IPS-NIHi7 (cell line): ENCODE results near the gene ALPI.

Experiments
- DNase-seq: peaks from one replicate; pipeline ENCODE4 v3.0.0; 2012; ENCODE audit warnings: mixed read lengths; ENCODE audit errors: extremely low spot score

Gene ALPI

GRCh38 chr2:232484628-232485347 lies 28.8 kb downstream of the ALPI start:
- DNase-seq, result no peak

DNA sequence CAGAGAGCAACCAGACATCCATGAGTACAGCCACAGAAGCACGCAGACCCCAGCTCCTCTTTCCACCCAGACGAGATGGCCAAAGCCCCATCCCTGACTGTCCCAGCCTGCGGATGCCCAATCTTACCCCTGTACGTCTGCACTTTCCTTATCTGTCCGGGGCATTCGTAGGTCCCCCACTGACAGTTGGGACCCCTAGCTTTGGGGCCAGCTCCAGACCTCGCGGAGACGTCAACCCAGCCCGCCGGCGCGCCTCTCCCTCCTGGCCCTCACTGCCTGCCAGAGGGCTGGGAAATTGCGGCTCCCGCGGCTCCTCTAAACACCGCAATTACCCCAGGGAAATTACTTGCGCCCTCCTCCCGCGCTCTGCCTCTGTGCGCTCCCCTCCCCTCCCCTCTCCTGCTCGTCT lies 29.4 kb downstream of the ALPI start:
- no peak for DNase-seq

GRCh38 chr2:232485757-232486557 lies 30.0 kb downstream of the ALPI start:
- no peak for DNase-seq

DNA sequence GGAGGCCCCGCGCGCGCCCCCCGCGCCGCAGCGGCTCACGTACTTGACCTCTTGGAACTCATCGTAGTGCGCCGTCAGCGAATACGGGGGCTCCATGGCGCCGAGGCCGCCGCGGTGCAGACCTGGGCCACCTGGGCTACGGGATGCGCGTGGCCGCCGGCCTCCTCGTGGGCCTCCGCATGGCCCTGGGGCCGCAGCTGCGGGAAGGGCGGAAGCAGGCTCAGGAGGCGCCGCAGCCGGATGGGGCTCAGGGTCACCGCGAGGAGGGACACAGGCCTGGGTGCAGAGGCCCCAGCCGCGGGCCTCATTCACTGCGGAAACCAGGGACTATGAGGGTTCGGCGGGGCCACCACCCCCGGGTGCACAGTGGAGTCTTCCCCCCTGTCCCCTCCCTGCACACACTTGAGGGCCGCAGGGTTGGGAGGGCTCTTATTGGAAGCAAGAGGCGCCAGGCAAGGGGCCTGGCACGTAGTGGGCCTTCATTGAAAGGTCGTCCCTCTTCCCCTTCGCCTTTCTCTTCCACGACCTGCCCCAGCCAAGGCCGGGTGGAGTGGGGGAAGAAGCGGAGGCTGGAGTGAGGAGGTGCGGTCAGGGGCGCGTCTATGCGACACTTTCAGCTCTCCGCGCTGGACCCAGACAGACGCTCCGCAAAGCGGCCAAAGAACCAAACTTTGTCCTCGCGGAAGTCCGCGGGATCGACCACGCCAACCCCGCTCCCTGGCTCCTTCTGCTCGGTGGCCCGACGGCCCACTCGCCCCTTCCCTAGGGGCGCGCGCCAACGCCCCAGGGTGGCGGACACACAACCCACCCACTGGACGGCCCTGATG lies 30.8 kb downstream of the ALPI start:
- DNase-seq, result no peak

DNA sequence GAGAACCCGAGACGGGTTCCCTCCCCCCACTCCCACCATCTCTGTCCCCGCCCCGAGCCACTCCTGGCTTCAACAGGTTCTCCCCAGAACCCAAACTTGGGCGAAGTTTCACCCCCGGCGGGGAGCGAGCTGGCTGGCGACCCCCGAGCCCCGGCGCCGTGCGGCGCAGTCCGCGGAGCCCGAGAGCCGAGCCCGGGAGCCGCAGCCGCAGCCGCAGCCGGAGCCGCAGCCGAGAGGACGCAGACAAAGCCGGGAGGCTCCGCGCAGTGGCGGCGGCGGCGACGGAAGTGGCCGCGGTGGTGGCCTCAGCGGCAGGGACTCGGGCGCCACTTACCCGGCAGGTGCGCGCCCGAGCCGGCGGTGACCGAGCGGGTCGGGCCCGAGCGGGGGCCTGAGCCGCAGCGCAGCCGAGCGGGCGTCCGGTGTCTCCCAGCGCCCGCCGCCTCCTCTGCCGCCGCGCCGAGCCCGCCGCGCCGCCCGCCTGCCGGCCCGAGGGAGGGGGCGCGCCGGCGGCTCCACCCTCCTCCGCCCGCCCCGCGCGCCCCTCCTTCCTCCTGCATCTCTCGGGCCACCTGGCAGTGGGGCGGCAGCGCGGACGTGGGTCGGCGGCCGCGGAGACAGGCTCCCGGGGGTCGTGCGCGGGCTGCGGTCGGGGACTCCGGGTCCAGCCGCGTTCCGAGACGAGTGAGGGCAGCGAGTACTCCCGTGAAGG lies 31.6 kb downstream of the ALPI start, which contains the start of gene ECEL1:
ECEL1 (minus strand) TSS at position 450 of the 712 bp plus-strand sequence. CDS start 1,181 bp downstream, outside the sequence.
- no peak for DNase-seq

GRCh38 chr2:232488097-232488711 lies 32.3 kb downstream of the ALPI start:
- peak; percentile 70 for DNase-seq

- DNase-seq, result no peak
Observed at GRCh38 chr2:232488721-232489300, 32.9 kb downstream of the ALPI start.

DNA sequence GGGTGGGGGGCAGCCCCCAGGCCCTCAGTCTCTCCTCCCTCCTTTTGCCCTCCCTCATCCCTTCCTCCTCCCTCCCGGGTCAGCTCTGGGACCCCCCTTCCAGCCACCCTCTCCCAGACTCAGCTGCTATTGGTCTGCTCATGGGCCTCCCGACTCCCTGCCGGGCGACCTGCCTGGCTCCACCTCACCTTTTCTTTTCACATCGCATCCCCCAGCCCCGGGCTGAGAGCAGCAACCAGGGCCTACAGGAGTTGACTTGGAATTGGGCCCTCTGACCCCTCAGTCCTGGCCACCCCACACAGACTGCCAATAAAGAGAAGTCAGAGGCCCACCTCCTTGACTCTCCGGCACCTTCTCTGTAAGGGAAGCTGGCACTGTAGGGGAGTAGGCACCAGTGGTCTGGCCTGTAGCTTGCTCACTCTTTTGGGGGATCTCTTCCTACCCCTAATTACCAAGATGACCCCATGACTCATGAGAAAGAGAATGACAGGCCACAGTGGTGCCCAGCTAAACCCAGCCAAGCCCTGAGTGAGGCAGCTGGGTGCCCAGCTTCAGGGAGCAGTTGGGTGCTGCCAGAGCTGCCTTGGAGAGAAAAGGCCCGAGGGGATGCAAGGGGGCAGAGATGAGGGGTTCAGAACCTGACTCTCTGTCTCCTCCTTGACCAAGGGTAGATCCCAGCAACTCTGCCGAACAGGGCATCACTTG lies 33.7 kb downstream of the ALPI start:
- DNase-seq, result no peak

- DNase-seq, result no peak
Observed at GRCh38 chr2:232490221-232491138, 34.5 kb downstream of the ALPI start.

DNA sequence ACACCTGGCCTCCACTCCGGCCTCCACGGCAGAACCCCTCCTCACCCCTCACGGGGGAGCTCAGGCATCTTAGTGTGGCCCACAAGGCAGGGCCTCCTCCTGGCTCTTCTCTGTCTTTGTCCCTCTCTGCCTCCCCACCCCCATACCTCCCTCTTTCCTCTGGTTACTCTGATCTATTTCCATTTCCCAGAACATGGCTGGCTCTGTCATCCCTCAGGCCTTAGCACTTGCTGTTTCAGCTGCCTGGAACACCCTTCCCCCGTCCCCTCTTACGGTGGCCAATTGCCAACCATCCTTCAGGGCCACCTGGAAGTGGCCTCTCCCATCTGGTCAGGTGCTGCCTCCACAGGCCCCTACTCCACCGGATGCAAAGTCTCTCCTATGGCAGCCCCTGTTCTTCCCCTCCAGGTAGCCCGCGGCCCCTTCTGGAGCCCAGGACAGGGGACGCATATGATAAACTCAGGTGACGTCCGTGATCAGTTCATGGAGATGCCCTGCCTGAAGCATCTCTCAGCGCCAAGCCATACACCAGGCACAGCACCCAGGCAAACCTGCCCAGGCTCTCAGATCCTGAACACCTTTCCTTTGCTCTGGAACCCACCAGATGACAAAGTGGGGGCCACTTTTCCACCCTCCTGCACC lies 35.3 kb downstream of the ALPI start:
- no peak for DNase-seq

GRCh38 chr2:232492236-232492848 lies 36.4 kb downstream of the ALPI start:
- DNase-seq, result no peak

DNA sequence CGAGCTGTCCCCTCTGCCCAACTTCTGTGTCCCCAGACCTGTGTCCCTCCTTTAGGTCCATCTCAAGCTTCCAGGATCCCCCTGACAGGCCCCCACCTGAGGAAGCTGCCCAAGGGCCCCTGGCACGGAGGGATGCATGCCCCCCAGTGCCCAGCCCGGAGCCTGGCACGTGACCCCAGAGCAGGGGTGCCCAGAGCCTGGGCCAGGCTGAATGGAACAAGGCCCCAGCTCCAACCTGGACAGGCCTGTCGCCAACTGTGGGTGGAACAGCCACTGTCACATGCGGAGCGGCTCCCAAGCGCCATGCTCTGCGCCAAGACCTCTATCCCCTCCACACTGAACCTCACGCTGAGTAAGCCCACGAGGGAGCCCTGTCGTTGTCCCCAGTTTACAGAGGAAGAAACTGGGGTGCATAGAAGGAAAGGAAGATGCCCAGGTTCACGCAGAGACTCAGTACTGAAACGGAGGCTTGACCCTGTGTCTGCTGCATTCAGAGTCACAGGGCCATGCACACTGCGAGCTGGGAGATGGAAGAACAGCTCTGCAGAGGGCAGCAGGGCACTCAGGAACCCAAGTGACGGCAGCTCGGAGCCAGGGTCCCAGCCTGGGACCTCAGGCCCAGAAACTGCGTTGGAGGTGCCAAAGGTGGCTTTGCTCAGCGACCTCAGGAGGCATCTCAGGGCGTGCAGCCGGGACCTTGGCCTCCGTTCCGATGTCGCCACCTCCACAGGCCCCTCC lies 37.2 kb downstream of the ALPI start:
- DNase-seq, result no peak

GRCh38 chr2:232493701-232494474 lies 37.9 kb downstream of the ALPI start:
- no peak for DNase-seq

DNA sequence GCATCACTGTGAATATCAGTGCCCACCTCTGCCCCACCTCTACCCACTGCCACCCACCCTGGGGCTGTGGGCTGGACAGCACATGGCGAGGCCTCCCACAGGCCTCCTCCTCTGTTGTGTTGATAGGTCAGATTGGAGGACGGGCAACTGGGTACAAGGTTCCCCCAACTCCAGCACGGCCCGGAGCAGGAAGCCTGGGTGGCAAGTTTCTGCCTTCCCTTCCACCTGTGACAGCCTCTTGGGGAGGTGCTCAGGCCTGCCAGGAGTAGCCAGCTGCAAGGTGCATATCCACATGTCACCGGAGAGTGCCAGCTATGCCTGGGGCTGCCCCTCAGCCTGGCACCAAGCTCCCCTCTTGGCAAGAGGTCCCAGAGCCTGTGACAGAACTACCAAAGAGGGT lies 38.6 kb downstream of the ALPI start:
- DNase-seq, result no peak

- DNase-seq, result no peak
Observed at GRCh38 chr2:232495292-232495691, 39.3 kb downstream of the ALPI start.

DNA sequence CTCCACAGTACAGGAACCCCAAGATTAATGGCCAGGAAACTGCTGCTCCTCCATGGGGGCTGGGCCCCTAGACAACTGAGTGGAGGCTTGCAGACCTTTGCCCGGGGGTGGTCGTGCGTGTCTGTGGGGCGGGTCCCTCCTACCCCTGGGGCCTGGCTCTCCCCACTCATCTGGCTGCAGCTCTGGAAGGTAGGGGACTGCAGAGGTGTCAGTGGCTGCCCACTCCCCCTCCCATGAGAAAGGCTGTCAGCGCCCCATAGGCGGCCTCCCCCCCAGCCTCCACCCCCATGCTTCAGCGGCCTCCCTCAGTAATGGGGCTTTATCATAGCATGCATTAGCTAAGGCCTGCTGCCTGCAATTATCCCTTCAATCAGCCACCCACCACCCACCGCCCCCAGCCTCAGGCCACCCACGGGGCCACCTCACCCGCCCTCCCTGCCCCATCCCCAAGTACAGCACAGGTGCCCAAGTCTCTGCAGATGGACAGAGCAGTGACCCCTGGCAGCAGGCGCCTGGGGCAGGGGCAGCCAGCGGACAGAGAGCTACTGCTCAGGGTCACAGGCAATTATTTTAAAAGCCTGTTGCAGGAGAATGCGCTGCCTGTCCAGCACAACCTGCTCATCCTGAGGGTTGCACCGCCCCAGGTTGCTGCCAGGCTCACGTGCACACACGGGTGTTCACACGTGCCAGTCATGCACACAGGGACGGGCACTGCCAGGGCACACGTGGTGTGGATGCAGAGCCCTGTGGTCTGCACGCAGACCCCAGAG lies 40.7 kb downstream of the ALPI start:
- no peak for DNase-seq
